Measurements from ENCODE around the gene TRMT112.

Gene TRMT112

GRCh38 chr11:64268893-64269539 is 48.3 kb downstream of the TRMT112 start:
- DNase-seq: peak in 6 of 14 donors; percentile 61 to 78 (median 64)

DNA sequence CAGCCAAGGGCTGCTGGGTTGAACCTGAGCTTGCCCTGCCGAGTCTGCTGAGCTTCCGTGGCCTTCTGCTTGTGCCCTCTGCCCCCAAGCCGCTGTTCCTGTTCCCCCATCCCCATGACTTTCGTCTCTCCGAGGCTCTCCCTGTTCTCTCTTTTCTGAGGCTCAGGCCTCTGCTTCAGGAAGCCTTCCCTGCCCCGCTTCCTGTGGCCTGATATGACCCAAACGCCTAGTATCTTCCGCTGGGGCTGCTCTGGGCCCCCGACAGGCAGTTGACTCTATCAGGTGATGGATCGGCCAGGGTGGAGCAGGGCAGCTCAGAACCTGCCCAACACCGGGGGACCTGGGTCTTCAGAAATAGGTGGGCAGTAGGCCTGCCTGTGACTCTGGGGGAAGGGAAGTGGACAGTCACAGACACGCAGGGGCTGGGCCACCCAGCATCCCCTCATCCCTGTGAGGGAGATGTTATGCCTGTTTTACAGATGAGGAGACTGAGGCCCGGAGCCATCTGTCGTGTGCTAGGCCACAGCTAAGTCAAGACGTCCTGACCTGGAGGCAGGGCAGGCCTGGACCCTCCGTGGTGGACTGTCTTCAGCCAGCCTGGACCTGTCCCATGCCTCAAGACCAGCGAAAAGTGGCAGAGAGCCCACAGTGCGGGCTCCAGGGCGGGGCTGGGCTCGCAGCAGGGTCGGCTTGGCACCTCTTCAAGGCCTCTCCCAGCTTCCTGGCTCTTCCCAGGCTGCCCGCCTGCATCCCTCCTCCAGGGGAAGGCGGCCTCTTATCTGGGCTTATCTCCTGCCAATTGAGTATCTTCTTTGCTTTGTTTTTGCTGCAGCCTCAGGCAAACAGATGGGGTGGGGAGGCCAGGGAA is 49.1 kb downstream of the TRMT112 start:
- DNase-seq: peak in 5 of 14 donors; percentile 17 to 76 (median 37)

DNA sequence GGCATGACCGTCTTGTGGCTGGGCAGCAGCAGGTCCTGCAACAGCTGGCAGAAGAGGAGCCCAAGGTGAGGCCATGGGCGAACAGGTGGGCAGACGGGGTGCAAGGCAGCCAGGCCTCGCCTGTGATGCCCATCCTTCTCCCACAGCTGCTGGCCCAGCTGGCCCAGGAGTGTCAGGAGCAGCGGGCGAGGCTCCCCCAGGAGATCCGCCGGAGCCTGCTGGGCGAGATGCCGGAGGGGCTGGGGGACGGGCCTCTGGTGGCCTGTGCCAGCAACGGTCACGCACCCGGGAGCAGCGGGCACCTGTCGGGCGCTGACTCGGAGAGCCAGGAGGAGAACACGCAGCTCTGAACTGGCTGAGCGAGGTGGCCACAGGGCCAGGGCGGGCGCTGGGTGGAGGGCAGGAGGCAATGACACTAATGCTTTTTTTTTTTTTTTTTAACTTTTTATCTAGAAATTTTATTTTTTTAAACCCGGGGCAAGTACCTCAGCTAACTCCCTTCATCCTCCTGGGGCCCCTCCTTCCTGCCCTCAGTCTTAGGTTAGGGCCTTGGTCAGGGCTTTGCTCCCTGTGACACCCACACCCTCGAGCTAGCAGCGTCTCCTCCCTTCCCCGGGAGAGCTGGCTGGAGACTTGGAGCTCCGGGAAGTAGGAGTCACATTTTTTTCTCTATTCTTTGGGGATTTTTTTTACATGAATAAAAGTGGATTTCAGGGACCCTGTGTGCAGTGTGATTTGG is 50.0 kb downstream of the TRMT112 start:
- DNase-seq: no peak

Data from C1 segment of cervical spinal cord (tissue), 14 donors.